ENCODE results near the gene STX8.

STX8 gene

GRCh38 chr17:9408381-9408780, 167.2 kb downstream of the STX8 start:
- peaks cover 0 to 4% of the 10 kb centered on the region in 2 donors for H3K4me1 ChIP-seq (ENCODE audit: control insufficient read depth in 2 of 2, insufficient read depth in 1 of 2, low read depth in 1 of 2, low read length in 2 of 2)
- no peak overlapping the region for H3K14ac ChIP-seq (ENCODE audit: low read length)
- no peaks in the 10 kb centered on the region for H3K36me3 ChIP-seq (replicated peaks in 1 of 2; ENCODE audit: control insufficient read depth in 2 of 2, insufficient read depth in 2 of 2, low read length in 2 of 2)
- WGBS, 2 donors (ENCODE audit: extremely low coverage in 2 of 2, insufficient read length in 2 of 2, insufficient replicate concordance in 1 of 2): no CpG with 5 or more reads among the region's 1 CpG
- H4K8ac ChIP-seq (ENCODE audit: low read depth, low read length): no peak overlapping the region
- no peak overlapping the region for H3K4ac ChIP-seq (ENCODE audit: low read length)
- H3K27ac ChIP-seq (replicated peaks; ENCODE audit: low read length): no peak overlapping the region
- no peak overlapping the region for H3K4me3 ChIP-seq (ENCODE audit: low read length in 2 of 2)
- no peak overlapping the region for H3K23ac ChIP-seq (ENCODE audit: low read depth, low read length, poor library complexity)
- no peak overlapping the region for H3K18ac ChIP-seq (ENCODE audit: low read length)
- no peak overlapping the region for H3K4me2 ChIP-seq (ENCODE audit: insufficient read depth, low read length, poor library complexity, severe bottlenecking)
- H3K79me1 ChIP-seq (ENCODE audit: low read depth, low read length): no peaks in the 10 kb centered on the region
- H2BK15ac ChIP-seq (ENCODE audit: low read length): no peak overlapping the region
- H4K91ac ChIP-seq (ENCODE audit: low read depth, low read length, poor library complexity): no peak overlapping the region
- H2AK5ac ChIP-seq (ENCODE audit: low read depth, low read length): no peak overlapping the region
- no peak overlapping the region for H3K9ac ChIP-seq (ENCODE audit: low read depth, low read length, poor library complexity)
- DNase-seq (ENCODE audit: low spot score): no peak
- no peak overlapping the region for H2AFZ ChIP-seq (ENCODE audit: low read length)
- H3K9me3 ChIP-seq (replicated peaks in 1 of 2; ENCODE audit: control insufficient read depth in 2 of 2, insufficient read depth in 1 of 2, low read depth in 1 of 2, low read length in 2 of 2): no peaks in the 10 kb centered on the region
- no peak overlapping the region for H2BK12ac ChIP-seq (ENCODE audit: low read length)
- no peak overlapping the region for H2BK120ac ChIP-seq (ENCODE audit: low read depth, low read length)
- H2BK5ac ChIP-seq (ENCODE audit: low read length): no peak overlapping the region
- H3K27me3 ChIP-seq (ENCODE audit: control insufficient read depth in 3 of 3, insufficient read depth in 3 of 3, low read depth in 1 of 3, low read length in 3 of 3): no peaks in the 10 kb centered on the region

- H3K9me3 ChIP-seq (replicated peaks in 1 of 2; ENCODE audit: control insufficient read depth in 2 of 2, insufficient read depth in 1 of 2, low read depth in 1 of 2, low read length in 2 of 2): peaks cover 0 to 5% of the 10 kb centered on the region in 2 donors
Measured at GRCh38 chr17:9406046-9406606, 169.5 kb downstream of the STX8 start.

GRCh38 chr17:9403257-9403656, 172.4 kb downstream of the STX8 start:
- Histone ChIP-seq H2BK120ac (ENCODE audit: low read depth, low read length) (no peak overlapping the region), H4K91ac (ENCODE audit: low read depth, low read length, poor library complexity) (no peak overlapping the region), H2BK5ac (ENCODE audit: low read length) (no peak overlapping the region), H3K4me2 (ENCODE audit: insufficient read depth, low read length, poor library complexity, severe bottlenecking) (no peak overlapping the region), H3K9ac (ENCODE audit: low read depth, low read length, poor library complexity) (no peak overlapping the region), H4K8ac (ENCODE audit: low read depth, low read length) (no peak overlapping the region), H2AFZ (ENCODE audit: low read length) (no peak overlapping the region), H3K4me1 (ENCODE audit: control insufficient read depth in 2 of 2, insufficient read depth in 1 of 2, low read depth in 1 of 2, low read length in 2 of 2) (peaks cover 3 to 6% of the 10 kb centered on the region in 2 donors), H3K4ac (ENCODE audit: low read length) (no peak overlapping the region), H3K9me3 (replicated peaks in 1 of 2; ENCODE audit: control insufficient read depth in 2 of 2, insufficient read depth in 1 of 2, low read depth in 1 of 2, low read length in 2 of 2) (peaks cover 0 to 5% of the 10 kb centered on the region in 2 donors), H2BK12ac (ENCODE audit: low read length) (no peak overlapping the region), H3K18ac (ENCODE audit: low read length) (no peak overlapping the region), H3K14ac (ENCODE audit: low read length) (no peak overlapping the region), H3K27ac (replicated peaks; ENCODE audit: low read length) (no peak overlapping the region), H3K4me3 (ENCODE audit: low read length in 2 of 2) (no peak overlapping the region), H3K79me1 (ENCODE audit: low read depth, low read length) (no peaks in the 10 kb centered on the region), H3K27me3 (ENCODE audit: control insufficient read depth in 3 of 3, insufficient read depth in 3 of 3, low read depth in 1 of 3, low read length in 3 of 3) (no peaks in the 10 kb centered on the region), H2AK5ac (ENCODE audit: low read depth, low read length) (no peak overlapping the region), H3K23ac (ENCODE audit: low read depth, low read length, poor library complexity) (no peak overlapping the region), H3K36me3 (replicated peaks in 1 of 2; ENCODE audit: control insufficient read depth in 2 of 2, insufficient read depth in 2 of 2, low read length in 2 of 2) (no peaks in the 10 kb centered on the region), H2BK15ac (ENCODE audit: low read length) (no peak overlapping the region)
- WGBS, 2 donors (ENCODE audit: extremely low coverage in 2 of 2, insufficient read length in 2 of 2, insufficient replicate concordance in 1 of 2): no CpG with 5 or more reads among the region's 4 CpGs
- no peak for DNase-seq (ENCODE audit: low spot score)

More at GRCh38 chr17:9406046-9406606, 169.5 kb downstream of the STX8 start:
- Histone ChIP-seq H2BK5ac (ENCODE audit: low read length) (no peak overlapping the region), H3K4me3 (ENCODE audit: low read length in 2 of 2) (no peak overlapping the region), H3K9ac (ENCODE audit: low read depth, low read length, poor library complexity) (no peak overlapping the region), H3K18ac (ENCODE audit: low read length) (no peak overlapping the region), H3K27ac (replicated peaks; ENCODE audit: low read length) (no peak overlapping the region), H3K4me1 (ENCODE audit: control insufficient read depth in 2 of 2, insufficient read depth in 1 of 2, low read depth in 1 of 2, low read length in 2 of 2) (peaks cover 6% of the 10 kb centered on the region in 2 donors), H3K36me3 (replicated peaks in 1 of 2; ENCODE audit: control insufficient read depth in 2 of 2, insufficient read depth in 2 of 2, low read length in 2 of 2) (no peaks in the 10 kb centered on the region), H4K8ac (ENCODE audit: low read depth, low read length) (no peak overlapping the region), H3K27me3 (ENCODE audit: control insufficient read depth in 3 of 3, insufficient read depth in 3 of 3, low read depth in 1 of 3, low read length in 3 of 3) (no peaks in the 10 kb centered on the region), H3K4ac (ENCODE audit: low read length) (no peak overlapping the region), H2BK12ac (ENCODE audit: low read length) (no peak overlapping the region), H3K79me1 (ENCODE audit: low read depth, low read length) (no peaks in the 10 kb centered on the region), H2AFZ (ENCODE audit: low read length) (no peak overlapping the region), H2AK5ac (ENCODE audit: low read depth, low read length) (no peak overlapping the region), H3K14ac (ENCODE audit: low read length) (no peak overlapping the region), H2BK15ac (ENCODE audit: low read length) (no peak overlapping the region), H4K91ac (ENCODE audit: low read depth, low read length, poor library complexity) (no peak overlapping the region), H3K4me2 (ENCODE audit: insufficient read depth, low read length, poor library complexity, severe bottlenecking) (no peak overlapping the region), H3K23ac (ENCODE audit: low read depth, low read length, poor library complexity) (no peak overlapping the region), H2BK120ac (ENCODE audit: low read depth, low read length) (no peak overlapping the region)
- DNase-seq (ENCODE audit: low spot score): no peak
- WGBS, 2 donors (ENCODE audit: extremely low coverage in 2 of 2, insufficient read length in 2 of 2, insufficient replicate concordance in 1 of 2): no CpG with 5 or more reads among the region's 2 CpGs

GRCh38 chr17:9402590-9403199, 172.9 kb downstream of the STX8 start:
- Histone ChIP-seq H3K27me3 (ENCODE audit: control insufficient read depth in 3 of 3, insufficient read depth in 3 of 3, low read depth in 1 of 3, low read length in 3 of 3) (no peaks in the 10 kb centered on the region), H2BK15ac (ENCODE audit: low read length) (no peak overlapping the region), H2BK120ac (ENCODE audit: low read depth, low read length) (no peak overlapping the region), H2BK5ac (ENCODE audit: low read length) (no peak overlapping the region), H4K8ac (ENCODE audit: low read depth, low read length) (no peak overlapping the region), H3K23ac (ENCODE audit: low read depth, low read length, poor library complexity) (no peak overlapping the region), H3K36me3 (replicated peaks in 1 of 2; ENCODE audit: control insufficient read depth in 2 of 2, insufficient read depth in 2 of 2, low read length in 2 of 2) (no peaks in the 10 kb centered on the region), H3K14ac (ENCODE audit: low read length) (no peak overlapping the region), H3K4me2 (ENCODE audit: insufficient read depth, low read length, poor library complexity, severe bottlenecking) (no peak overlapping the region), H3K4me3 (ENCODE audit: low read length in 2 of 2) (no peak overlapping the region), H3K18ac (ENCODE audit: low read length) (no peak overlapping the region), H2BK12ac (ENCODE audit: low read length) (no peak overlapping the region), H2AK5ac (ENCODE audit: low read depth, low read length) (no peak overlapping the region), H4K91ac (ENCODE audit: low read depth, low read length, poor library complexity) (no peak overlapping the region), H3K9me3 (replicated peaks in 1 of 2; ENCODE audit: control insufficient read depth in 2 of 2, insufficient read depth in 1 of 2, low read depth in 1 of 2, low read length in 2 of 2) (peaks cover 0 to 5% of the 10 kb centered on the region in 2 donors), H3K4me1 (ENCODE audit: control insufficient read depth in 2 of 2, insufficient read depth in 1 of 2, low read depth in 1 of 2, low read length in 2 of 2) (peaks cover 3 to 6% of the 10 kb centered on the region in 2 donors), H2AFZ (ENCODE audit: low read length) (no peak overlapping the region), H3K27ac (replicated peaks; ENCODE audit: low read length) (no peak overlapping the region), H3K4ac (ENCODE audit: low read length) (no peak overlapping the region), H3K9ac (ENCODE audit: low read depth, low read length, poor library complexity) (no peak overlapping the region), H3K79me1 (ENCODE audit: low read depth, low read length) (no peaks in the 10 kb centered on the region)
- no peak for DNase-seq (ENCODE audit: low spot score)
- WGBS, 2 donors (ENCODE audit: extremely low coverage in 2 of 2, insufficient read length in 2 of 2, insufficient replicate concordance in 1 of 2): no CpG with 5 or more reads among the region's 9 CpGs
